HepG2 (cell line): ENCODE data around the gene ZGRF1. TPM values are rescaled to one million over a fixed set of nuclear protein-coding genes. Genes with fewer than 3 reads are reported as not detected.

Experiments
- ARNTL ChIP-seq: sonication (generic); formaldehyde crosslinking; IDR thresholded peaks from 2 replicates; pipeline ENCODE4 v1.4.0; 2020; ENCODE audit warnings: mild to moderate bottlenecking, missing genetic modification reagents
- ATRX ChIP-seq: sonication (generic); formaldehyde crosslinking; IDR thresholded peaks from 2 replicates; pipeline ENCODE4 v1.4.0; 2020; ENCODE audit warnings: missing genetic modification reagents, borderline replicate concordance
- GFI1 ChIP-seq: sonication (generic); formaldehyde crosslinking; IDR thresholded peaks from 2 replicates; pipeline ENCODE4 v1.5.0; 2020; ENCODE audit warnings: missing genetic modification reagents, mild to moderate bottlenecking, borderline replicate concordance
- JUN ChIP-seq: sonication (generic); formaldehyde crosslinking; IDR thresholded peaks from 2 replicates; pipeline ENCODE4 v1.4.0; 2020; ENCODE audit warnings: mild to moderate bottlenecking, missing genetic modification reagents
- KDM2A ChIP-seq: sonication (generic); formaldehyde crosslinking; IDR thresholded peaks from 2 replicates; pipeline ENCODE4 v1.4.0; 2020; ENCODE audit warnings: low read depth, missing genetic modification reagents, borderline replicate concordance
- KLF16 ChIP-seq, 2 experiments: sonication (generic) in 1 of 2; formaldehyde crosslinking in 1 of 2; IDR thresholded peaks; 2 replicates each; pipeline versions ENCODE4 v1.6.1 to v1.8.0; 2016 to 2023; ENCODE audit warnings: missing genetic modification reagents in 2 of 2, missing compliant biosample characterization in 1 of 2
- LBX2 ChIP-seq: sonication (generic); formaldehyde crosslinking; IDR thresholded peaks from 2 replicates; pipeline ENCODE4 v1.5.0; 2020; ENCODE audit warnings: missing genetic modification reagents, mild to moderate bottlenecking, borderline replicate concordance
- MTA3 ChIP-seq: sonication (generic); formaldehyde crosslinking; IDR thresholded peaks from 2 replicates; pipeline ENCODE4 v1.4.0; 2020; ENCODE audit warnings: missing genetic modification reagents
- RERE ChIP-seq: IDR thresholded peaks from 2 replicates; pipeline ENCODE4 v1.6.1; 2016; ENCODE audit warnings: low read depth, missing genetic modification reagents, missing compliant biosample characterization
- SNAI1 ChIP-seq: sonication (generic); formaldehyde crosslinking; IDR thresholded peaks from 2 replicates; pipeline ENCODE4 v1.5.0; 2020; ENCODE audit warnings: mild to moderate bottlenecking, missing genetic modification reagents, borderline replicate concordance
- SNAPC2 ChIP-seq: sonication (generic); formaldehyde crosslinking; IDR thresholded peaks from 2 replicates; pipeline ENCODE4 v1.8.1; 2022; ENCODE audit warnings: mild to moderate bottlenecking, missing genetic modification reagents
- ZMYM2 ChIP-seq: sonication (generic); formaldehyde crosslinking; IDR thresholded peaks from 2 replicates; pipeline ENCODE4 v1.8.0; 2022; ENCODE audit warnings: mild to moderate bottlenecking, missing genetic modification reagents
- ZNF225 ChIP-seq: sonication (generic); formaldehyde crosslinking; IDR thresholded peaks from 2 replicates; pipeline ENCODE4 v1.4.0; 2020; ENCODE audit warnings: mild to moderate bottlenecking, missing genetic modification reagents
- ZNF230 ChIP-seq: sonication (generic); formaldehyde crosslinking; IDR thresholded peaks from 2 replicates; pipeline ENCODE4 v1.4.0; 2020; ENCODE audit warnings: mild to moderate bottlenecking, missing genetic modification reagents
- ZNF234 ChIP-seq: sonication (generic); formaldehyde crosslinking; conservative IDR thresholded peaks from 2 replicates; pipeline ENCODE4 v1.5.1; 2020; ENCODE audit warnings: mild to moderate bottlenecking, missing genetic modification reagents
- ZNF343 ChIP-seq: sonication (generic); formaldehyde crosslinking; IDR thresholded peaks from 2 replicates; pipeline ENCODE4 v1.4.0; 2020; ENCODE audit warnings: mild to moderate bottlenecking, missing genetic modification reagents
- ZNF496 ChIP-seq: sonication (generic); formaldehyde crosslinking; IDR thresholded peaks from 2 replicates; pipeline ENCODE4 v1.8.1; 2023; ENCODE audit warnings: mild to moderate bottlenecking, moderate library complexity, missing genetic modification reagents; ENCODE audit not compliant: insufficient replicate concordance
- ZNF761 ChIP-seq: sonication (generic); formaldehyde crosslinking; conservative IDR thresholded peaks from 2 replicates; pipeline ENCODE4 v1.4.0; 2020; ENCODE audit warnings: mild to moderate bottlenecking, missing genetic modification reagents
- ZZZ3 ChIP-seq: sonication (generic); formaldehyde crosslinking; IDR thresholded peaks from 2 replicates; pipeline ENCODE4 v1.4.0; 2020; ENCODE audit warnings: missing genetic modification reagents, mild to moderate bottlenecking, borderline replicate concordance
- polyA plus RNA-seq, 8 experiments: library from polyadenylated mRNA; depleted of rRNA in 3 of 8; stranded (reverse) in 7 of 8; unstranded in 1 of 8; fragments of >200 nt; fragmentation: Illumina TruSeq in 4 of 8; extraction: Trizol in 4 of 8; gene quantifications; 2 replicates each; pipeline versions ENCODE4 v1.2.1 to v1.2.3, GENCODE V29; 2011 to 2016; ENCODE audit warnings: low read depth in 4 of 8, missing spikeins in 1 of 8, mixed read lengths in 1 of 8; ENCODE audit not compliant: insufficient read depth in 1 of 8
- total RNA-seq, 5 experiments: library from RNA; depleted of rRNA; stranded (reverse); fragments of >200 nt; fragmentation: Illumina TruSeq; extraction: Trizol; gene quantifications; 2 replicates each; pipeline ENCODE4 v1.2.3, GENCODE V29; 2016; ENCODE audit warnings: low read depth in 1 of 5
- TF ChIP-seq, protein P1 (sequence below): sonication (generic); formaldehyde crosslinking; IDR thresholded peaks from 2 replicates; pipeline ENCODE4 v1.8.1; 2023; ENCODE audit warnings: missing genetic modification reagents, inconsistent platforms, borderline replicate concordance
- TF ChIP-seq, protein P2 (sequence below): fragments of 450-650 bp; IDR thresholded peaks from 2 replicates; pipeline ENCODE4 v1.6.1; 2017

Gene ZGRF1
- total and polyA plus RNA-seq, 2 of the 13 experiments (the other 11 are each of a cell fraction or from before 2014, with no cell fraction given) = 8.6 to 15.9 TPM

- TF ChIP-seq JUN (CRISPR knock-in tag) (no peak; the same call in 1 of the 2 replicates), ARNTL (no peak), ATRX (CRISPR knock-in tag) (no peak), KDM2A (CRISPR knock-in tag) (peak; percentile 80; the same call in 1 of the 2 replicates), ZNF234 (CRISPR knock-in tag) (no peak), ZNF496 (CRISPR knock-in tag) (no peak), KLF16 (CRISPR knock-in tag; IDR thresholded peaks at IDR 0.05) (peak in 1 of 2 experiments; percentile 63; a peak in 2 of 4 replicates), LBX2 (CRISPR knock-in tag) (peak; percentile 32; the same call in 1 of the 2 replicates), ZZZ3 (CRISPR knock-in tag) (peak; percentile 84; the same call in 1 of the 2 replicates), RERE (CRISPR knock-in tag) (no peak), SNAPC2 (CRISPR knock-in tag) (peak; percentile 44; the same call in 1 of the 2 replicates), MTA3 (CRISPR knock-in tag) (no peak), SNAI1 (CRISPR knock-in tag) (no peak), ZNF343 (CRISPR knock-in tag) (no peak), ZNF225 (CRISPR knock-in tag) (0 out of 2 replicates have a peak, but pooled peaks have one; percentile 20), ZNF761 (CRISPR knock-in tag) (0 out of 2 replicates have a peak, but pooled peaks have one; percentile 49), ZNF230 (CRISPR knock-in tag) (no peak), ZMYM2 (CRISPR knock-in tag) (peak; percentile 84), GFI1 (peak; percentile 45; the same call in 1 of the 2 replicates)
- TF ChIP-seq, protein P1, sequence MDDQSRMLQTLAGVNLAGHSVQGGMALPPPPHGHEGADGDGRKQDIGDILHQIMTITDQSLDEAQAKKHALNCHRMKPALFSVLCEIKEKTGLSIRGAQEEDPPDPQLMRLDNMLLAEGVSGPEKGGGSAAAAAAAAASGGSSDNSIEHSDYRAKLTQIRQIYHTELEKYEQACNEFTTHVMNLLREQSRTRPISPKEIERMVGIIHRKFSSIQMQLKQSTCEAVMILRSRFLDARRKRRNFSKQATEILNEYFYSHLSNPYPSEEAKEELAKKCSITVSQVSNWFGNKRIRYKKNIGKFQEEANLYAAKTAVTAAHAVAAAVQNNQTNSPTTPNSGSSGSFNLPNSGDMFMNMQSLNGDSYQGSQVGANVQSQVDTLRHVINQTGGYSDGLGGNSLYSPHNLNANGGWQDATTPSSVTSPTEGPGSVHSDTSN (CRISPR knock-in tag) = no peak
- TF ChIP-seq, protein P2, sequence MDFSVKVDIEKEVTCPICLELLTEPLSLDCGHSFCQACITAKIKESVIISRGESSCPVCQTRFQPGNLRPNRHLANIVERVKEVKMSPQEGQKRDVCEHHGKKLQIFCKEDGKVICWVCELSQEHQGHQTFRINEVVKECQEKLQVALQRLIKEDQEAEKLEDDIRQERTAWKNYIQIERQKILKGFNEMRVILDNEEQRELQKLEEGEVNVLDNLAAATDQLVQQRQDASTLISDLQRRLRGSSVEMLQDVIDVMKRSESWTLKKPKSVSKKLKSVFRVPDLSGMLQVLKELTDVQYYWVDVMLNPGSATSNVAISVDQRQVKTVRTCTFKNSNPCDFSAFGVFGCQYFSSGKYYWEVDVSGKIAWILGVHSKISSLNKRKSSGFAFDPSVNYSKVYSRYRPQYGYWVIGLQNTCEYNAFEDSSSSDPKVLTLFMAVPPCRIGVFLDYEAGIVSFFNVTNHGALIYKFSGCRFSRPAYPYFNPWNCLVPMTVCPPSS = no peak
Observed at GRCh38 chr4:112636688-112637551, at the start of gene ZGRF1, which contains the start of gene LARP7 (continued).
